ENCODE data around the gene TNK2.
"Not testable (repeated sequence)": the region's sequence is repeated elsewhere in the genome, so short reads cannot be mapped to it uniquely, and the experiment has no call there.

TNK2 gene

DNA sequence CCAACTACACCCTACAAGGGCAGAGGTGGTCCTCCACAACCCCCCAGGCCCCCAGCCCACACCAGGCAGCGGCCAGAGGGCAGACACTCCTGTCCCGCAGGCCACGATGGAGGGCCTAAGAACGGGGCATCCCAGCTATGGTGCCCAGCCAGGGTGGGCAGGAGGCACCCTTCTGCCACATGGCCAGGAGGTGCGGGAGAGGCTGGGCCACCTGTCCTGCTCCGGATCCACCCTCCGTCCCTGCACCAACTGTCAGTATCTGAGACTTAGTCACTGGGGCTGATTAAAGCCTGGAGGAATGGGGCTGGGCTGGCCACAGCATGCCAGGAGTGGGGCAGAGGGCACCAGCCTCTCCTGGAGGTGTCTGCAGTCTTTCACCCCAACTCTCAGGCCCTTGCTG lies 37.9 kb downstream of the TNK2 start:
- DNase-seq (ENCODE audit: low read depth in 2 of 2): no peak

DNA sequence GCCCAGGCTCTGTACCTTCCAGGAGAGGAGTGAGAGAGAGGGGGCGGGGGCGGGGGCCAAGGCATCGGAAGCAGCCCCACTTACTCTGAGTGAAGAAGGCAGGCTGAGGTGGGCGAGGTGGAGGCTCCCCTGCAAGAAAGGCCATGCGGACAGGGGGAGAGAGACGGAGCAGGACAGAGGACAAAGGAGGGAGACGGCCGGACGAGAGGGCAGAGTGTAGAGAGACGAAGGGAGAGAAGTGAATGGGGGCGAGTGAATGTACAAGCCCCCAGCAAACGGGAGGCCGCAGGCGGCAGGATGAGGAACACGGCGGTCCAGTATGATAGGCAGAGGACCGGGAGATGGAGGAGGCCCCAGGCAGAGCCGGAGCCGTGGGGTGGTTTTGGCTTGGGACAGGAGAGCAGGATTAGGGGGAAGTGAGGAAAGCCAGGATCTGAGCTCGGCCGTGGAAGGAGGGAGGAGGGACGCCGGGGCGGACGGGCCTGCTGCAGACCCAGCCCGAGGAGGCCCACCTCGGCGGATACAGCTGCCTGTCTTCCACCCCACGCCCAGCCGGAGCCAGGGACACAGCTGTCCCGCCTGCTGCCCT lies 38.8 kb downstream of the TNK2 start:
- no peak for DNase-seq (ENCODE audit: low read depth in 2 of 2)

DNA sequence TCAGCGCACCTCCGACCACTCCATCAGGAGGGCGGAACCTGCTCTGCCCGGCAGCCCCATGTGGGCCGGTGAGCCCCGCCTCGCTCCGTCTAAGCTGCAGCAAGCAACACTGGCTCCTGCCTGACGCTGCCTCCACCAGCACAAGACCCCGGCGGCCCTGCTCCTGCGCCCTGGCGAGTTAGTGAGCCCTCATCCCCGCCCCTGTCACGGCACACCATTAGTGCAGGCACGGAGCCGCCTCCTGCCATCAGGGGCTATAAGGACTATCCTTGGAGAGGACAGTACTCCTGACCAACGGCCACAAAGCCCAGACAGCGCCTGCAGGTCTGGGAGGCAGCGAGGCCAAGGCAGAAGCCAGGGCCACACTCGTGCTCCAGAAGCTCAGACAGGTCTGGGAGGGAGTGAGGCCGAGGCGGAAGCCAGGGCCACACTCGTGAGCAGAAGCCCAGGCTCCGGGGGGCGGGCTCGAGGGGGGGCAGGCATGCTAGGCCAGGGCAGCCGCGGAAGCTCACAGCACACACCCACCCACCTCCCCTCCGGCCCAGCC lies 39.4 kb downstream of the TNK2 start:
- no peak for DNase-seq (ENCODE audit: low read depth in 2 of 2)

DNA sequence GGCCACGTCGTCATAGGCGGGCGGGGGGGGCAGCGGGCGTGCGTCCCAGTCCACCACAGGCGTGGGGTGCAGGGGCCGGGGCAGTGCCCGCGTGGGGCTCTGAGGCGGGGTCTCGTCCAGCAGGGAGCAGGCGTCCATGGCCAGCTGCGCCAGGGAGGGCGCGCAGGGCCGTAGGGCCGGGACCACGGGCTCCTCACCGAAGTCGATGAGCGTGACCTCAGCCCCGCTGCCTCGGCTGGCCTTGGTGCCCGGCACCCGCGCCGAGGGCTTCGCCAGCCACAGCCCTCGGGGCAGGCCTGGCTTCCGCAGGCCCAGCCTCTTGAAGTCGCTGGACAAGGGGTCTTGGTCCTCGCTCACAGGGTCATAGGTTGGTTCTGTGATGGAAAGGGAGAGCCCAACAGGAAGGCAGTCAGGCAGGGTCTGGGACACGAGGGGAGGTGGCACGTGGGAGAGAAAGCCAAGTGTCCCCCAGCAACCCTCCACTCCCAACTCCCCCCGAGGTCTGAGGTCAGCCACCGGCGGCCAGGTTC lies 40.0 kb downstream of the TNK2 start:
- no peak for DNase-seq (ENCODE audit: low read depth in 2 of 2)

DNA sequence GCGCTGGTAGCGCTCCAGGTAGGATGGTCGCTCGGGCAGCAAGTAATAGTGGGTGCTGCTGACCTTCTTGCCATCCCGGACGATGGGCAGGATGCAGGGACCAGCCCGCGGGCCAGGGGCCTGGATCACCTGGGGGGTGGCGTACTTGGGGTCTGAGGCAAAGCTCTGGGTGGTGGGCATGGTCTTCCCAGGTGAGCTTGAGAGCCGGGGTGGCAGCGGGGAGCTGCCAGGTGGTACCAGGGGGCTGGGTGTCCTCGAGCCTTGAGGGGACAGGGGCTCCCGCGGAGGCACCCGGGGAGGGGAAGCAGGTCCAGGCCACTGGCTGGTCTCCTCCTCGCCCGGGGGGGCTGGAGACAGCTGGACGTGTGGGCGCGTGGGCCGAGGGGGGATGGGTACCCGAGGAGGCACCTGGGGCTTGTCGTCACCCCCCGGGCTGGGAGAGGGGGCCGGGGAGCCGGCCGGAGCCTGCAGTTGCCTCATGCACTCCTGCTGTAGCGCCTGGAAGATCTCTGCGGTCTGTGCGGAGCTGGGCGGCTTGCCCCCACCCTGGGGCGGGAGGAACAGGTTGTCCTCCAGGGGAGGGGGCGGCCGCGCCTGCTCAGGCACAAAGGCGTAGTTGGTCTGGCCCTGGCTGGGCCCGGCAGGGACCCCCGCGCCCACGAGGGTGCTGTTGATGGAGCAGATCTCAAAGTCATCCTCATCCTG lies 40.6 kb downstream of the TNK2 start:
- DNase-seq (ENCODE audit: low read depth in 2 of 2): no peak

DNA sequence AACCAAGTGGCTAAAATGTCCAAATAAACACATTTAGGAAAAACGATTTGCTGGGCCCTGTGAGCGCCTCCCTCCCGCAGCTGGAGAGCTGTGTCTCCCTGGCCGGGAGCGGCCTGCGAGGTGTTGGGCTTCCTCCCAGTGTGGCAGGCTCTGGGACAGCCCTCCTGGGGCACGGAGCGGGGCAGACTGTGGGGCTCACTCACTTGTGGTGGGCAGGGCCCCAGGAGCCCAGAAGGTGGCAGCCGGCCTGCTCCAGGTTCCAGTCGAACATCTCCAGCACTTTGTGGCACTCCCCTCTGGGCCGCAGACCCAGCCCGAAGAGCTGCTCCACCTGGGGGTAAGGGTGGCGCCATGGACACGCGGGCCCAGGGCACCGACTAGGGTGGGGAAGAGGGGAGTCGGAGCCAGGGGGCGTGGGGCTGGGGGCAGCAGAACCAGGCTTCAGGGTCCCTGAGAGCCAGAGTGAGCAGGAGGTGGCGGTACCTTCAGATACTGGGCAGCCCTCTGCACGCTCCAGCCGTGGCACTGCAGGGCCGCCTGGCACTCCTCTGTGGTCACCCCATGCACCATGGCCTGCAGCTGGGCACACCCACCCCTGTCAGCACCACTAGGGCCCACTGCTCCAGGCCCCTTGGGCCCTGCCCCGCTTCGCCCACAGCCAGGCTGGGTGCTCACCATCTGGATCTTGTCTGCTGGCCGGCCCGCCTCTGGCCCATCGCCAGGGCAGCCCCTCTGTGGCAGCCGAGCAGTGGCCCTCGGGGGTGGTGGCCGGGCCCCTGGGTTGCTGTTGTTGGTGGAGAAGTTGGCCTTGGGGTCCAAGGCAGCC lies 41.5 kb downstream of the TNK2 start:
- DNase-seq (ENCODE audit: low read depth in 2 of 2): no peak

DNA sequence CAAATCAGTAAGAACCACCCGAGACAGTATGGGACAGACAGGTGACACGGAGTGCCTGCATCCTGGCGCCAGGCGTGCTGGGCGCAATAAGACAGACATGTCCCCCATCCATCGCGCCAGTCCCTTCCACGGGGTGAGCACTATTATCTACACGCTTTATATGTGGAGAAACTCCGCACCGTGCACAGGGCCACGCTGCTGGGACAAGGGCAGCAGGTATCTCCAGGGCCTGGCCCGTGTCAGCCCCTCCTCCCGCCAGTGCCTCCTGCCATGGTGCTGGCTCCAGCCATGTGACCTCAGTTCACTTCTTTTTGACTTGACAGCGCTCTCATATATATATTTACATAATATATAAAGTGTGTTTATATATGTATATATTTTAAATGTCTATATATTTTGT lies 42.6 kb downstream of the TNK2 start:
- no peak for DNase-seq (ENCODE audit: low read depth in 2 of 2)

DNA sequence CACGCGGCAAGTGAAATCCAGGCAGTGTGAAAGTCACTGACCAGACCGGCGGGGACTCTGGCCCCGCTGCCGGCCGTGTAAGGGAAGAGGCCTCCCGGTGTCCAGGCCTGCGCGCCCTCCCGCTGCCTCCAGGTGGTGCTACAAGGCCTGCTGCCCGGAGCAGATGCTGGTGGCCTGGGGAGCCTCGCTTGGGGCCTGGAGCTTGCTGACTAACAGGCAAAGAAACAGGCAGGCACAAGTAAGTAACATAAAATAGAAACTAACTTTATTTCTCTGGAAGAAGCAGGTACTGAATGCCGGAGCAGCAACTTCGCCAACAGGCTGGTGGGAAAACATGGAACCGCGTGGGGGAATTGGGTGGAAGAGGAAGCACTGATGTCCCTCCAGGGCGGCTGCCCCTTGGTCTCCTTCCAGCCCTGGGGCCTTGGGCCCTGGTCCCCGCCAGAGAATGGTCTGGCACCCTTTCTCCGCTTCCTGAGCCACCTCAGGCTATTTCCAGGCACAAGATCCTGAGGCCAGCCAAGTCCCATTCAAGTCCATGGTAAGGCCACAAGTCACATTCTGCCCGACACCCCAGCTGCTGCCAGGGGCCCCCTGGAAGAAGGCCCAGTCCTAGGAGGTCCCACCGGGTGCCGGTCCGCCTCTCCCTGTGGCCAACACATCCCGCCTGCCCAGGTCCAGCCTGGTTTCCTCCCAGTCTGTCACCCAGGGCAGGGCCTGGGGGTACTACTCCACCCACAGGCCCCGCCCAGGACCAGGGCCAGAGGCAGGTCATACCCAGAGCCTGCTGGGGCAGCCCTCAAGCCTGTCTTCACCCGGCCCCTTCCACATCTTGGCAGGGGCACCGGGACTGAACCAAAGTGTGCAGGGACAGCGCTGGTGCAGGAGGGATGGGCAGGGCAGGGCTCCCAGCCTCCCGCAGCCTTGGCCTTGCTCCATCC lies 45.0 kb downstream of the TNK2 start:
- peak; percentile 57 to 60 for DNase-seq (ENCODE audit: low read depth in 2 of 2)

DNA sequence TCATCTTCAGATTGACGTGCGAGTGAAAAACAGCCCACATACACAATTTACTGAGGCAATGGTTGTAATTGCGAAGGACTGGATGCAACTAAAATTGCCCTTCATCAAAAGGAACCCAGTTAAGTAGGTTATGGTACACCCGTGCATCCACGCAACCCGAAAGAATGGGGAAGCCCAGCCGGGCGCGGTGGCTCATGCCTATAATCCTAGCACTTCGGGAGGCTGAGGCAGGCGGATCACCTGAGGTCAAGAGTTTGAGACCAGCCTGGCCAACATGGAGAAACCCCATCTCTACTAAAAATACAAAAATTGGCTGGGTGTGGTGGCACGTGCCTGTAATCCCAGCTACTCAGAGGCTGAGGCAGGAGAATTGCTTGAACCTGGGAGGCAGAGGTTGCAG lies 46.0 kb downstream of the TNK2 start:
- not testable (repeated sequence) for DNase-seq (ENCODE audit: low read depth in 2 of 2)

DNA sequence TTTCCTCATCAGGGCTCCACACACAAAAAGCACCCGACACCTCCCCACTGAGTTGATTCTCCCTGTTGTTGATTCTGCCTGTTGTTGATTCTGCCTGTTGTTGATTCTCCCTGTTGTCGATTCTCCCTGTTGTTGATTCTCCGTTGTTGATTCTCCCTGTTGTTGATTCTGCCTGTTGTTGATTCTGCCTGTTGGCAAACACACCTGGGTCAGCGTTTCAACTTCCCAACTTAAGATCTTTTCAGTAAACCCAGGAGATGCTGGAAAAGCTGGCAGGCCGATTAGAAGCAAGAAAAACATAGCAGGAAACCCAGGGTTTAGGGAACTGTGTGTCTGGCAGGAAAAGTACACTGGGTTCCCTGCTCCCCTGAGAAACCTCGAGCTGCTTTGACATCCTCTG lies 47.9 kb downstream of the TNK2 start:
- DNase-seq (ENCODE audit: low read depth in 2 of 2): no peak

DNA sequence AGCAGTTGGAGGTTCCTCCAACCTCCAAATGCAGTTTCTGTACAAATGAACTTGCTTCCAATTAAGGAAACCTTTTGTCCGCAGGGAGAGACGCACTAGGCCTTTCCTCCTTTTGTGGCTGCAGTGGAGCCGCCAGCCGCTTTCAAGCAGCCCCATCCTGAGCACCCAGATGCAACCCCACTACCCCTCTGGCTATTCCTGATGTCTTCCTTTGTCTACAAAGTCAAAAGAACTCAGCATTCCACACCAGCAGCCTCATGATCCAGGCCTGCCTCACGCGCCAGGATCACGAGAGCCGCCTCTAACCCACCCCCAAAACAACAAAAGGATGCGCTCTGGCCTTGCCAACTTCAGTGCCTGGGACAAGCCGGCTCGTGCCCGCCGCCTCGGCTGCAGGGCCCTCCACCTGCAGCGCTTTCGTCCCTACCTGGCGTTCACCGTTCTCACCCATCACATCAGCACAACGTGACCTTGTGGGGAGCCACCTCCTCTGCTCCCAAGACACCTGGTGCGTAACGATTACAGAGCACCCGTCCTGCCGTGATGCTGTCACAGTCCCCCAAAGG lies 48.4 kb downstream of the TNK2 start:
- no peak for DNase-seq (ENCODE audit: low read depth in 2 of 2)

DNA sequence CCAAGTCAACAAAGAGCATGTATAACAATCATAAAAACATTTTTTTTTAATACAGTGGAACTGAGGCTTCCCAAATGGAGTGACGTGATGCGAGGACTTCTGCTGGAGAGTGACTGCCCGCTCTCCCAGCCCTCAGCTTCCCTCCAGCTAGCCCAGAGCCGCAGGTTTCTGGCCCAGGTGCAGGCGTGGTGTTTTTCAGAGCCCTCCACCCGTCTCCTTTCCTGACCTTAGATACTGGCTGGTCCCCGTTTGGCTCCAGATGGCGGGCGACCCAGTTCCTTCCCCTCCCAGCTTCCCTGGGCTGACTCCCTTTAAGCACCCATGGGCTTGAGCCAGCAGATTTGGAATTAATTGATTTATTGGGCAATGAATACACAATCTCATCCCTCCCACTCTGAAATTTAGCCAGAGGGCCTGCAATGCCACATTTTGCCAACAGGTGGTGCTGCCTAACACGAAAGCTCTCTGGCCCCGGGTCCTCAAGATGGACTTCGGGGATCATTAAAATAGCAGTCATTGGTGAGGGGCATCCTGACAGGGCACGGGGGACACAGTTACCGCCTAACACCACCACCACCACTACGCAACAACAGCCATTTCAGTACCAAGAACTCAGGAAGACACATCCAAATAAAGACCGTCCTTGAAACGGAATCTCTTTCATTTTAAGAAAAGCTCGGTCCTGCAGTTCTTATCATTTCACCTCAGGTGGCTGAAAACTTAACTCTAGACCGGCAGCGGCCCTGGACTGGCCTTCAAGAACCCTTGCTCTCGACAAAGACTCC lies 49.1 kb downstream of the TNK2 start:
- peak; percentile 29 to 55 for DNase-seq (ENCODE audit: low read depth in 2 of 2)

DNA sequence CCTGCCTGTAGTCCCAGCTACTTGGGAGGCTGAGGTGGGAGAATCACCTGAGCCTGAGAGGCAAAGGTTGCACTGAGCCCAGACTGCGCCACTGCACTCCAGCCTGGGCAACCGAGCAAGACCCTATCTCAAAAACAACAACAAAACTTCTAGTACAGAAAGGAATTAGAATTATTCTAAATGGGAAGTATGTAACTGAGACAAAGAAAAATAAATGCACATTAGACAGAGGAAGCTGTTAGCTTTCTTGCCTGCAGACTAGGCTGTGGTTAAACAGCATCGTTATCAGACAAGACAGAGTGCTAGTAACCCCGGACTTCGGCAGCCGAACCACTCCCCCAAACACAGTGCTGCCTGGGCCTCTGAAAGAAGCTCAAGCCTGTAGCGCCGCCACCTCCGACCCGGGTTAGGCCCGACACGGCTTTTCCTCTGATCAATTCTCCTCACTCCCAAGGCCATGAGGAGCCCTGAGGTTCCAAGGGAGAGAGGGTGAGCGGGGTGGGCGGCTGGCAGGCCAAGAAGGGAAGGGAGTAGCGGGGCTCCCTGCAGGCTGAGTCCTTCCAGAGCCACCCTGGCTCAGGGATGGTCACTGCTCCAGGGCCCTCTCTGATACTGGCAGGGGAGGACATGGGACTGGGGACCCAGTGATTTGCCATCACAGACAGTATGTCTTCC lies 51.8 kb downstream of the TNK2 start:
- DNase-seq (ENCODE audit: low read depth in 2 of 2): no peak

DNA sequence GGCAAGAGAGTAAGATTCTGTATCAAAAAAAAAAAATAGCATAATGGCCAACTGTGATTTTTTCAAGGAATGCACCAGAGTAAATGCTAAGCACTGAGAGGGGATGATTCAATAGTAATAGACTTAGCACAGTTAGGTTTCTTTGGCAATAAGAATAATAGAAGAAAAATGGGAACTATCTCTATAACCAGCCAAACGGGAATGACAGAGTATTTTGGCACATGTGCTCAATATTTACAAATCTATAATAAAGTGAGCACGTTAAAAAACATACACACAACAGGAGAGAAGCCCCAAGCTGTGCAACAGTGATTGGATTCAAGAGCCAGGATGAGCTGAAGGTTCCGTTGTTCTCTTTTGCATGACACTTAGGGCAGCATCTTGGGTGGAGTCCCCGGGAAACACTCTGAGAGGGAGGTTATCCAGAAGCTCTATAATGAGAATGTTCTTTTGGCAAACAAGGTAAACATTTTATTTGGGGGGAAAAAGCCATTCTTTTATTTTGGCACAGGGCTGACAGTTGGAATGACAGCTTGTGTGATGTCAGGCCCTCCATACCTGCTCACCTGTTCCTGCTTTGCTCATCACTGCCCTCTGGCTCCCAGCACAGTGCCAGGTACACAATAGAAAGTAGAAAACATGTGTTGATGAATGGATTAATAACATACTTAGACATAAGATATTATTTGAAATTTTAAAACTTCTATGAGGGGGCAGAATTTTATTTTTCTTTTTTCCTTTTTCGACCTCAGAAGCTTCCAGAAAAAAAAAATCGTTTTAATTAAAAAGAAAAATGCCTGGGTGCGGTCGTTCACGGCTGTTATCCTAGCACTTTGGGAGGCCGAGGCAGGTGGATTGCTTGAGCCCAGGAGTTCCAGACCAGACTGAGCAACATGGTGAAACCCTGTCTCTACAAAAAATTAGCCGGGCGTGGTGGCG lies 52.6 kb downstream of the TNK2 start:
- no peak for DNase-seq (ENCODE audit: low read depth in 2 of 2)

DNA sequence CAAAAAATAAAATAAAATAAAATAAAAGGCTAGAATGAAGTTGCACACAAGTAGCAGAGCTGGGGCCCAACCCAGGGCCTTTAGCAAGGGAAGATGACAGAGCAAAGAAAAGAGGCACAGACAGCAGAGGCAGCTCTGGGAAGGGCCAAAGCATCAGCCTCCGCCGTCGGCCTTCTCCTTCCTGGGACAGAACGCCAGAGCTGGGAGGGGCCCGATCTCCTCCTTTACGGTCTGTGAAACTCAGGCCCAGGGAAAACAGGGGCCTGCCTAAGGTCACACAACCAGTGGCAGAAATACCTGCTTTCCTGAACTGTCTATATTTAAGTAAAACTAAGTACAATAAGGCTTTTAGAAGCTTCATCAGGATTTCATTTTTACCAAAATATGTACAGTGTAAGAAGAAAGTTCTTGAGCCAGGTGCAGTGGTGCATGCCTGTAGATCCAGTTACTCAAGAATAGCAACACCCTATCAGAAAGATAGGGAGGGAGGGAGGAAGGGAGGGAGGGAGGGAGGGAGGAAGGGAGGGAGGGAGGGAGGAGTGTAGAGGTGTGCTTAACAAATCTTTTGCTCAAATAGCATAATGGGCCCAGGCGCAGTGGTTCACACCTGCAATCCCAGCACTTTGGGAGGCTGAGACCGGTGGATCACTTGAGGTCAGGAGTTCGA lies 53.6 kb downstream of the TNK2 start:
- DNase-seq (ENCODE audit: low read depth in 2 of 2): no peak

DNA sequence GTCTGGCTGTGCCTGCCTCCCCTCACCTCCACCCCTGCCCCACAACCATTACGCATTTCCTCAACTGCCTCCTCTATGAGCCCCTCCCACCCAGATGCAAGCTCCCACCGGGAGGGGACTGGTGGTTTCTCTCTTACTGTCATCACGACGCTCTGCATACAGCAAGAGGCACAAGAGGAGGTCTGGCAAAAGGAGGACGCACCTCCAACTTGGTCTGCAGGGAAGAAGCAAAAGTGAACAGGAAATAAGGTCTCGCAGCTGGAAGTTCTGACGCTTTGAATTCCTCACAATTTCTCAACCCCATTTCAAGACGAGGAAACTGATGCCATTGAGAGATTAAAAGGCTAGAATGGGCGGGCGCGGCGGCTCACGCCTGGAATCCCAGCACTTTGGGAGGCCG lies 54.4 kb downstream of the TNK2 start:
- no peak for DNase-seq (ENCODE audit: low read depth in 2 of 2)

DNA sequence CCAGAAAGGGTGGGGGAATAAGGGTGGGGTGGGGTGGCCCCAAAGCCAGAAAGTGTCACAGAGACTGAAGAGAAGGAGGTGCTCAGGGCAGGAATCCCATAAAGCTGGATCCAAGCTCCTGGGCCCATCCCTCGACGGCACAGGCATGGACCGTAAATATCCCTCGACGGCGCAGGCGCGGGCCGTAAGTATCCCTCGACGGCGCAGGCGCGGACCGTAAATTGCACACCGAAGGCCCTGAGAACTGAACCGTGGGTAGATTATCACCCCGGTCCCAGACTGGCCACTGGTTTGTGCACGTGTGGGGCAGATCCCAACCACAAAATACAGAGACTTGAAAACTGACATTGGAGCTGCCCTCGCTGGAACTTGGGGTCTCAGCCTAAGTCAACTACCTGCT lies 55.3 kb downstream of the TNK2 start:
- no peak for DNase-seq (ENCODE audit: low read depth in 2 of 2)

All from stimulated activated CD8-positive, alpha-beta memory T cell treated with anti-CD3 and anti-CD28 coated beads, Interleukin-15, amount 100 ng/mL, for 48 hours (primary cell).